ENCODE measurements around the gene WASF1. TPM values are rescaled to one million over a fixed set of nuclear protein-coding genes. Genes with fewer than 3 reads are reported as not detected.

WASF1 gene
- total RNA-seq, 1 experiment from 2014 or later, result 28.6 TPM

DNA sequence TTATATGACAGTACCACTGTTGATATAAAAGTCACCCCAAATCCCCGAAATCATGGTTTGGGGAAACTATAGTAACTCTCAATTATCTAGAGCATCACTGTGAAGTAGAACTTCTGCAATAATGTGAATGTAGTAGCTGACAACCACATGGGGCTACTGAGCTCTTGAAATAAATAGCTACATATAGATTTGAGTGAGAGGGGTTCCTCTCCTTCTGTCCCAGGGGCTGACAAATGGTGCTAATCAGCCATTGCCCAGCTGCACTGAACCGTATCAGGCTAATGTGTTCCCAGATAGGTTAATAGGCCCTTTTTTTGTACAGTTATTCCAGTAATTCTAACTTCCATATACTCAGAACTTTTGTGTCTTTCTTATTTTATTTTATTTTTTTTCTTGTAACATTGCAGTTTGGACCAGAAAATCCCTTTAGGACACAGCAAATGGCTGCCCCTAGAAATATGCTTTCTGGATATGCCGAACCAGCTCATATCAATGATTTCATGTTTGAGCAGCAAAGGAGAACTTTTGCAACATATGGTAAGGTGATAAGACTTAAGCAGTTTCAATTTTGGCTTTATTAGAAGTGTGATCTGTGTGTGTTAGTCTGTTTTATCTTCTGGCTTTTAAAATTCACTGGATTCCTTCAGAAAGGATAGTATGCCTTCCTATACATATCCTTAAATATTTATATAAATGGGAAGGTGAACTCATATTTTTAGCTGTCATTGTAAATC is 21.8 kb upstream of the WASF1 start:
- Histone ChIP-seq H3T11ph (ENCODE audit: low read length) (no peak overlapping the region), H3K9me3 (ENCODE audit: control insufficient read depth, low read depth, low read length) (no peaks in the 10 kb centered on the region), H3K23ac (ENCODE audit: insufficient read length, low read depth, low read length) (no peak overlapping the region), H2AK5ac (ENCODE audit: insufficient read length, low read length) (no peak overlapping the region), H3K18ac (ENCODE audit: insufficient read length, low read depth, low read length) (no peak overlapping the region), H2BK15ac (ENCODE audit: low read depth, low read length) (no peak overlapping the region), H3K4me1 (ENCODE audit: insufficient read depth, low read length) (no peaks in the 10 kb centered on the region), H2BK5ac (ENCODE audit: insufficient read length, low read length) (no peak overlapping the region), H4K5ac (ENCODE audit: insufficient read length, low read depth, low read length) (no peak overlapping the region), H4K91ac (ENCODE audit: insufficient read length, low read depth, low read length) (no peak overlapping the region), H2BK20ac (ENCODE audit: low read depth, low read length, poor library complexity, severe bottlenecking) (no peak overlapping the region), H4K20me1 (ENCODE audit: control insufficient read depth, insufficient read depth, insufficient read length) (no peaks in the 10 kb centered on the region), H3K56ac (ENCODE audit: insufficient read length, low read depth, low read length) (no peak overlapping the region), H2AFZ (ENCODE audit: low read length) (no peak overlapping the region), H3K14ac (ENCODE audit: insufficient read depth, low read length) (no peak overlapping the region), H3K4ac (ENCODE audit: low read depth, low read length) (no peak overlapping the region), H3K79me1 (ENCODE audit: insufficient read depth, low read depth, low read length, poor library complexity, severe bottlenecking) (peaks cover 3% of the 10 kb centered on the region), H2BK12ac (ENCODE audit: insufficient read length, low read depth, low read length) (no peak overlapping the region), H3K4me2 (ENCODE audit: insufficient read depth, insufficient read length, low read length) (no peak overlapping the region), H3K23me2 (ENCODE audit: insufficient read length, low read depth, low read length, poor library complexity, severe bottlenecking) (no peaks in the 10 kb centered on the region), H2BK120ac (ENCODE audit: low read depth, low read length, poor library complexity, severe bottlenecking) (no peak overlapping the region), H3K27ac (ENCODE audit: insufficient read length, low read depth, low read length) (no peak overlapping the region), H3K79me2 (ENCODE audit: insufficient read depth, low read length) (no peaks in the 10 kb centered on the region), H3K27me3 (ENCODE audit: insufficient read depth, low read length) (no peaks in the 10 kb centered on the region), H3K9ac (ENCODE audit: extremely low read depth, insufficient read length, low read length) (no peak overlapping the region), H4K8ac (replicated peaks; ENCODE audit: insufficient read length, low read depth, low read length) (no peak overlapping the region)
- DNase-seq, result no peak
- H3K27ac Mint-ChIP-seq, result no peak overlapping the region
- no peaks in the 10 kb centered on the region for H3K9me3 Mint-ChIP-seq
- WGBS (ENCODE audit: extremely low coverage, insufficient read length, low lambda C conversion rate), result no CpG with 5 or more reads among the region's 3 CpGs
- TF ChIP-seq CTCF (conservative IDR thresholded peaks at IDR 0.05), result no peak
- no peaks in the 10 kb centered on the region for H3K27me3 Mint-ChIP-seq (ENCODE audit: low read depth)
- no peaks in the 10 kb centered on the region for H3K4me1 Mint-ChIP-seq
- H3K4me3 Mint-ChIP-seq, result no peak overlapping the region
- peaks cover 6 to 14% (median 8%) of the 10 kb centered on the region in 3 experiments; a peak in 4 of 7 replicates for H3K36me3 Mint-ChIP-seq (ENCODE audit: insufficient read depth in 1 of 3, low read depth in 3 of 3)

Measured in H9 (cell line).